NCI-H345 (cell line): ENCODE measurements around the gene BDNF.
"Not testable (repeated sequence)": the region's sequence is repeated elsewhere in the genome, so short reads cannot be mapped to it uniquely, and the experiment has no call there.

Source experiments
- DNase-seq: peaks from one replicate; lab custom pipeline; 2025; lab: John Stamatoyannopoulos, UW

Gene BDNF

GRCh38 chr11:27665508-27666101, 34.6 kb downstream of the BDNF start:
- not testable (repeated sequence) for DNase-seq

GRCh38 chr11:27663326-27663725, 36.9 kb downstream of the BDNF start:
- DNase-seq = no peak

GRCh38 chr11:27660171-27660570, 40.1 kb downstream of the BDNF start:
- no peak for DNase-seq

DNA sequence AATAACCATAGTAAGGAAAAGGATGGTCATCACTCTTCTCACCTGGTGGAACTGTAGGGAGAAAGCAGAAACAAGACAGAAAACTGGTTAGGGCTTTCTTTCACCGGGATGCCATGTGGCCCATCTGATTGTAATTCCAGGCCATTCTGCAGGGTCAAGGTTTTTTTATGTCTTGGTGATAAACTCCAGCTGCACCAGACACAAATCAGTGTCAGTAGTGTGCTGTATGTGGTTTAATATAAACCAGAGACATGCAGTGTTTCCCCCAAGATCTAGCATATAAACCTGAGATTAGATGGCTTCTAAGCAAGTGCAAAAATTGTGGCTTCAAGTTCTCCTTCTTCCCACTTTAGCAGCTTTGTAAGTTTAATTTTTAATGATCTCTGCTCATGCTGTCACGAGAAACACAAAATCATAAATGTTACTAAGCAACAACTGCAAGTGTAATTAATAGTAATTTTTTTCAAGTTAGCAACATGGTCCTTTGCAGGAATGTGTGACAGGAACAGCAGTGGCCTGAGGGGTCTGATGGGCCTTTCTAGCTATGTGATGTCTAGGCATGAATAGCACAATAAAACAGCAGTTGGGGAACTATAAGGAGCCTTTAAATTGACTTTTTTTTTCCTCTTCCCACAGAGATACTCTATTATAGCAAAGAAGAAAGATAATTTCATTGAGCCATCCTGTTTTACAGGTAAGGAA, 41.6 kb downstream of the BDNF start:
- no peak for DNase-seq

GRCh38 chr11:27656806-27657483, 43.3 kb downstream of the BDNF start:
- DNase-seq = no peak

DNA sequence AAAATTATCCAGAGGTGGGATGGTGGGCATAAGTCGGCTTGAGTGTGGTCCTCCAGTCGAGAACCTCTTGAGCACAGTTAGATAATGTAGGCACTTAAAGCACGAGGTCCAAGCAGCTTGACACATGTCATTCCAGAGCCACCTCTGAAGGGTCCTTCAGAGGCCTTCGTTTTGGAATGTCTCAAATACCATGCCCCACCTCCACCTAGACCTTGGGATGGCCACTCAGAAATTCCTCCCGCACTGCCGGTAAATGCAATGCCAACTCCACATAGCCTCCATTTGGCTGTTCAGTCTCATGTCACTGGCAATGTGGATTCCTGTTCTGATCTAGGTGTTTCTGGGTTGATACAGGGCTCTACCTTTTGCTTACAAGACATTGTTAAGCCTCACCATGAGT, 43.9 kb downstream of the BDNF start:
- DNase-seq = no peak

GRCh38 chr11:27653990-27654758, 46.1 kb downstream of the BDNF start:
- DNase-seq = no peak

DNA sequence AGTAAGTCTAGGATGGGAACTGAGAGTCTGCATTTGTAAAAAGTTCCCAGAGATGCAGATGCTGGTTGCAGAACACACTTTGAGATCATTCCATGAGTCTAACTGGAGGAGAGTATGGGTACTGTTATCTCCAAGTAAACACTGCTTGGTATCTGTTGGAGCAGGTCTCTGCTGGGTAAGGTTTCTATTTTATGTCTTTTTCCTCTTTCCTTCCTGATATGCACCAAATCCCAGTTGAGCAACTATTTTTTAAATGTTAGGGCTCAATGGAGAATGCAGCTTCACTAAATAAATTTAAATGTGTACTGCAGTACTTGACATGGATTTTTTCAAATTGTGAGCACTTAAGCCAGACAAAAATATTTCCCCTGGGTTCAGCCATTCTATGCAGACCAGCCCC, 48.5 kb downstream of the BDNF start:
- DNase-seq = no peak

DNA sequence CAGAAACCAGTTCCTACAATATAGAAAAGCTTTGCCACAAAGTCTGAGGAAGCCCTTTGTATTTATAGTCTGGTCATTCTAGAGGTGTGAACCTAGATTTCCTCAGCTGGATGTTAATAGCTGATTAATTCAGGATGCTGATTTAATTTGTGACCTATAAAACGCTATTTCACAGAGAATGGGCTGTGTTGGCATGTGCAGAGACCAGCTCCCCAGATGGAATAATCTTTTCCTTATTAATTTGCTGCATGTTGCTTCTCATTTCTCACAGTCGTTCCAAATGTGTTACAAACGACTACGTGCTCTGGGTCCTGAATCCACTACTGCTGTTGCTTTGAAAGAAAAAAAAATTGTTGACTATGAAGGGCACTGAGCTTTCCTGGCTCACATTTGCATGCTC, 49.3 kb downstream of the BDNF start:
- no peak for DNase-seq

DNA sequence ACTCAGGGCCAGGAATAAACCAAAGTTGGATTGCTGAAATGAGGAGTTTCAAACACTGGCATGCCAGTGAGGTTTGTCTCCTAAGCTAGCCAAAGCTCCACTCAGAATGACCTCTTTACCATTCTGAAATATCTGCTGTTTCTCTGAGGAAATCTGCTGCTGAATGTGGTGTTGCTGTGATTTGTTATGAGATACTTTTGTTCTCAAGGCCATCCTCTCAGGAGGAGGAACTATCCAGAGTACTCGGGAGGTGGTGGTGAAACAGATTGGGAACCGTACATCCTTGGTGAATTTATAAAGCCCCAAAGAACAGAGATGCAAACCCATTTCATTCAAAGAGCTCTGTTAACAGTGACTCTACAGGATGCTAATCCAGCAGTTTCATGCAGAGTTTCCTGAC, 50.5 kb downstream of the BDNF start:
- DNase-seq = no peak

DNA sequence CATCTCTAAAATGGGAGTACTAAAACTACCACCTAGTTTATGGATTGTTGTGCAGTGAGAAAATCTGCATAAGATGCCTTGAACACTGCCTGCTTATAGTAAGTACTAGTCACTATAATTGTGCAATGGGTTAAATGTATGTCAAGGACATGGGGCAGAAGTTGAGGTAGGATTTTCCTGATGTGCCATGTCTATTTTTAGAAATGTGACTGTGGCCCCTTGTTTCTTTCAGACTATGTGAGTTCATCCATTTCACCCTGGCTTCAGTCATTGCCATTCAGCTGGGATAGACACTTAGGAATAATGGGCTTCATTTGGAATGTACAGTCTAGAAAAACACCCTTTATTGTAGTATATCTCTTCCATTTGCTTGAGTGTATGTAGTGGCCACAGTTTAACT, 51.4 kb downstream of the BDNF start:
- no peak for DNase-seq

- DNase-seq = no peak
Observed at GRCh38 chr11:27646051-27646818, 54.0 kb downstream of the BDNF start.

- DNase-seq = no peak
Observed at GRCh38 chr11:27642954-27643353, 57.3 kb downstream of the BDNF start.

DNA sequence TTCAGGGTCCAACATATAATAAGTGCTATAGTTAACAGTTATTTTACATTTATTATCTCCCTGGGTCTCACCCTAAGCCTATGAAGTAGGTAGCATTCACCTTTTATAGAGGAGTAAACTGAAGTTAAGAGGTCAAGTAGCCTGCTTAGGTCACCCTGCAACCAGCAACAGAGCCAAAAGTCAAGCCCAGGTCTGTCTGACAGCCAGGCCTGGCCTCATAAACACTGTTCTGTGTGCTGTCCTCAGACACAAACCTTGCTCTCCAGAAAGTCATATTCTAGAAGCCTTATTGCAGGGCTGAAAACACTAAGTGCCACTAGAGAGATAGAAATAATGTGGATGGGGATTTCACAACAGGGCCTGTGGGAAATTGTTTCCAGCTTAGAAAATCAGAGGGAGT, 59.3 kb downstream of the BDNF start:
- DNase-seq = no peak

GRCh38 chr11:27635567-27636037, 64.7 kb downstream of the BDNF start:
- DNase-seq = no peak

DNA sequence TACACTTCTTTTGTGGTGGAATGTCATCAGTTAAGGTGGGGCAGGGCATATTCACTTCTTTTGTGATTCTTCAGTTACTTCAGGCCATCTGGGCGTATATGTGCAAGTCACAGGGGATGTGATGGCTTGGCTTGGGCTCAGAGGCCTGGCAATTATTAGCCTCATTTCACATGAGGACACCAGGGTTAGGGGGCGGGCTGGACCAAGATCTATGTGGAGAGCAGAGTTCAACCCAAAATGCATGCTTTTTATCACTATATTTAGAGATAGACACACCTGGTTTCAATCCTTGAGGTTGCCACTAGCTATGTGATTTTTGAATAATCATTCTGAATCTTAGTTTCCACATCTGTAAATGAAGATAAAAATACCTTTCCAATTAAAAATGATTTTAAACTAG, 65.5 kb downstream of the BDNF start:
- DNase-seq = not testable (repeated sequence)

GRCh38 chr11:27634282-27634681, 66.0 kb downstream of the BDNF start:
- DNase-seq = not testable (repeated sequence)

DNA sequence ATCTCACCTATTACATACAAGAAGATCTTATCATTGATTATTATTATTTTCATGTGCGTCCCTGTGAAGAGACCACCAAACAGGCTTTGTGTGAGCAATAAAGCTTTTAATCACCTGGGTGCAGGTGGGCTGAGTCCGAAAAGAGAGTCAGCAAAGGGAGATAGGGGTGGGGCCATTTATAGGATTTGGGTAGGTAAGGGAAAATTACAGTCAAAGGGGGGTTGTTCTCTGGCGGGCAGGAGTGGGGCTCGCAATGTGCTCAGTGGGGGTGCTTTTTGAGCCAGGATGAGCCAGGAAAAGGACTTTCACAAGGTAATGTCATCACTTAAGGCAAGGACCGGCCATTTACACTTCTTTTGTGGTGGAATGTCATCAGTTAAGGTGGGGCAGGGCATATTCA, 71.2 kb downstream of the BDNF start:
- DNase-seq = not testable (repeated sequence)

DNA sequence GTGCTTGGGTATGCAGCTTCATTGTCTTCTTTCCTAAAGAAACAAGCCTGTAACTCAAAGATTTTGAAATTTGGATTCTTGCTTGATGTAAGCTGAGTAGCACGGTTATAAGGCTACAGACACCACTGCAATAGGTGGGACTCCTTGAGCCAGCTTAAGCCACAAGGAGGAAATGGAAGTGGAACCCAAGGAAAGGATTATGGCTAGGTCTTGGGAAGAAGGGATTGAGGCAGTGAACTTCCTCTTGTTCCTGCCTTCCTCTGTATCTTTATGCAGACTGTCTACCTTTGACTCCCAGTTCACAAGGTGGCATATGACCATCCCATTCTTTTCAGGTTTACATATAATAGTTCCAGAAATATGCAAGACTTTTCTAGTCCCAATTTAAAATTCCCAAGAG, 72.3 kb downstream of the BDNF start:
- no peak for DNase-seq

GRCh38 chr11:27626938-27627586, 73.2 kb downstream of the BDNF start:
- no peak for DNase-seq

GRCh38 chr11:27626269-27626937, 73.9 kb downstream of the BDNF start:
- DNase-seq = no peak
